HepG2 (cell line): Measurements from ENCODE around the gene DNAH9. TPM values are rescaled to one million over a fixed set of nuclear protein-coding genes. Genes with fewer than 3 reads are reported as not detected.

ENCODE experiments used
- ATAC-seq: fragments of 200-7000 bp; cut with Tn5 transposase; 3 replicates; pipeline ENCODE4 v1.9.1; 2020; ENCODE audit warnings: mild to moderate bottlenecking, moderate library complexity
- Bru-seq: library from RNA; stranded (reverse); fragments of 400-500 nt; gene quantifications from one replicate; lab custom pipeline; 2021; lab: Mats Ljungman, UMichigan
- BruChase-seq, 2 experiments: library from RNA; stranded (reverse); fragments of 400-500 nt; gene quantifications; one replicate each; lab custom pipeline; 2021; lab: Mats Ljungman, UMichigan
- BruUV-seq: library from RNA; stranded (reverse); fragments of 400-500 nt; replicated peaks from 2 replicates; lab custom pipeline; 2021; lab: Mats Ljungman, UMichigan
- CTCF ChIA-PET: fragments of 300-600 bp; formaldehyde crosslinking; extraction: SDS; loops from one replicate; lab custom pipeline; 2021; ENCODE audit warnings: low total read pairs, inconsistent platforms, low intra/inter-chr PET ratio; lab: Yijun Ruan, JAX
- POLR2A ChIA-PET: fragments of 350-600 bp; sonication (Branson Sonifier 250); formaldehyde crosslinking; loops from one replicate; lab custom pipeline; 2020; ENCODE audit warnings: antibody characterized with exemption, inconsistent platforms; lab: Yijun Ruan, JAX
- DNase-seq: peaks from one replicate; pipeline ENCODE4 v3.0.0-alpha.2; 2015; ENCODE audit warnings: low spot score
- FAIRE-seq: peaks from 3 replicates; lab custom pipeline; 2011; peaks lifted over from hg19 to GRCh38; lab: Jason Lieb, UNC
- H2AFZ ChIP-seq: one replicate; pipeline ENCODE4 v1.6.1; 2011; ENCODE audit warnings: low read length, inconsistent platforms
- H3K27ac ChIP-seq: fragments of 300-600 bp; 3 replicates; pipeline ENCODE4 v1.8.0; 2011; ENCODE audit warnings: mixed run types, mild to moderate bottlenecking, mixed read lengths, low read length, inconsistent platforms; ENCODE audit not compliant: insufficient read depth; ENCODE audit errors: extremely low read length
- H3K27me3 ChIP-seq, 2 experiments: fragments of 200-600 bp in 1 of 2; 2 replicates in 1 of 2; 3 replicates in 1 of 2; pipeline versions ENCODE4 v1.6.0 to v1.8.0; 2011; ENCODE audit warnings: low read length in 2 of 2, mild to moderate bottlenecking in 2 of 2, moderate library complexity in 2 of 2, inconsistent platforms in 1 of 2; ENCODE audit not compliant: insufficient read depth in 2 of 2, control insufficient read depth in 1 of 2
- H3K36me3 ChIP-seq, 2 experiments: fragments of 200-600 bp in 1 of 2; replicated peaks in 1 of 2; 2 replicates in 1 of 2; 3 replicates in 1 of 2; pipeline versions ENCODE4 v1.5.1 to v1.8.0; 2011; ENCODE audit warnings: low read length in 2 of 2, inconsistent platforms in 1 of 2; ENCODE audit not compliant: insufficient read depth in 2 of 2, control insufficient read depth in 1 of 2
- H3K4me1 ChIP-seq: 2 replicates; pipeline ENCODE4 v1.5.1; 2012; ENCODE audit warnings: low read length, inconsistent platforms; ENCODE audit not compliant: insufficient read depth
- H3K4me2 ChIP-seq: 2 replicates; pipeline ENCODE4 v1.6.0; 2011; ENCODE audit warnings: low read depth, low read length, inconsistent platforms
- H3K4me3 ChIP-seq, 3 experiments: fragments of 200-600 bp in 1 of 3; sonication (generic), shearing (Covaris generic) in 1 of 3; replicated peaks in 1 of 3; 2 replicates each; pipeline ENCODE4 v1.5.1; 2011 to 2016; ENCODE audit warnings: low read length in 3 of 3, inconsistent platforms in 2 of 3, low read depth in 2 of 3, mild to moderate bottlenecking in 2 of 3, control low read depth in 1 of 3, mixed read lengths in 1 of 3; ENCODE audit not compliant: insufficient read depth in 1 of 3
- H3K79me2 ChIP-seq: one replicate; pipeline ENCODE4 v1.6.1; 2011; ENCODE audit warnings: low read length, inconsistent platforms; ENCODE audit not compliant: insufficient read depth
- H3K9ac ChIP-seq: 2 replicates; pipeline ENCODE4 v1.6.0; 2011; ENCODE audit warnings: mild to moderate bottlenecking, low read depth, low read length, inconsistent platforms; ENCODE audit not compliant: insufficient read depth
- H3K9me3 ChIP-seq: 2 replicates; pipeline ENCODE4 v1.5.1; 2012; ENCODE audit warnings: mild to moderate bottlenecking, low read length
- H4K20me1 ChIP-seq: 2 replicates; pipeline ENCODE4 v1.6.0; 2011; ENCODE audit warnings: inconsistent platforms, mild to moderate bottlenecking, low read length, moderate library complexity; ENCODE audit not compliant: insufficient read depth
- ARID4A ChIP-seq: sonication (generic); formaldehyde crosslinking; IDR thresholded peaks from 2 replicates; pipeline ENCODE4 v1.5.0; 2020; ENCODE audit warnings: mild to moderate bottlenecking, missing genetic modification reagents, borderline replicate concordance
- HNRNPLL ChIP-seq: fragments of 200-400 bp; formaldehyde crosslinking; IDR thresholded peaks from 2 replicates; pipeline ENCODE4 v1.6.1; 2017; ENCODE audit warnings: mild to moderate bottlenecking, low read depth, low read length; ENCODE audit not compliant: poor library complexity, severe bottlenecking
- MXI1 ChIP-seq: IDR thresholded peaks from 3 replicates; pipeline ENCODE4 v1.6.1; 2012; ENCODE audit warnings: low read depth, low read length, inconsistent platforms, borderline replicate concordance
- PAWR ChIP-seq: sonication (generic); formaldehyde crosslinking; IDR thresholded peaks from 2 replicates; pipeline ENCODE4 v1.4.0; 2020; ENCODE audit warnings: missing genetic modification reagents, mild to moderate bottlenecking, borderline replicate concordance
- SAP130 ChIP-seq: IDR thresholded peaks from 2 replicates; pipeline ENCODE4 v1.6.1; 2016; ENCODE audit warnings: low read depth
- SIN3A ChIP-seq: IDR thresholded peaks from 2 replicates; pipeline ENCODE4 v1.6.1; 2011; ENCODE audit warnings: low read depth, mild to moderate bottlenecking, control low read depth, low read length, borderline replicate concordance
- UBTF ChIP-seq: sonication (generic); formaldehyde crosslinking; IDR thresholded peaks from 2 replicates; pipeline ENCODE4 v1.4.0; 2020; ENCODE audit warnings: mild to moderate bottlenecking, missing genetic modification reagents
- ZNF639 ChIP-seq: conservative IDR thresholded peaks from 2 replicates; pipeline ENCODE4 v1.6.1; 2018; ENCODE audit warnings: missing genetic modification reagents
- WGBS: methylation state at CpG from one replicate; pipeline ENCODE4 v1.1.6; 2017; ENCODE audit warnings: low lambda C conversion rate; 5-methylcytosine and 5-hydroxymethylcytosine counted together
- in situ Hi-C: cut with HindIII; loops from 2 replicates; pipeline ENCODE4 v1.10.0; 2017; ENCODE audit warnings: low pct_unique_long_range_greater_than_20kb; ENCODE audit not compliant: extremely low pct_ligation_motif_present
- intact Hi-C: fragments of 100-400 bp; cut with micrococcal nuclease; formaldehyde crosslinking; loops from one replicate; pipeline ENCODE4 v1.10.0; 2022; ENCODE audit not compliant: unreplicated experiment
- long read RNA-seq, 2 experiments: library from RNA in 1 of 2; library from polyadenylated mRNA in 1 of 2; stranded (forward) in 1 of 2; unstranded in 1 of 2; transcript quantifications; one replicate each; pipeline ENCODE4 v2.0.0, GENCODE V29; 2019 to 2022
- polyA minus RNA-seq, 3 experiments: library from RNA; depleted of rRNA, polyadenylated mRNA; stranded (reverse); fragments of >200 nt; gene quantifications; 2 replicates each; pipeline ENCODE4 v1.2.3, GENCODE V29; 2011; ENCODE audit warnings: low replicate concordance in 1 of 3
- polyA plus RNA-seq, 8 experiments: library from polyadenylated mRNA; depleted of rRNA in 3 of 8; stranded (reverse) in 7 of 8; unstranded in 1 of 8; fragments of >200 nt; fragmentation: Illumina TruSeq in 4 of 8; extraction: Trizol in 4 of 8; gene quantifications; 2 replicates each; pipeline versions ENCODE4 v1.2.1 to v1.2.3, GENCODE V29; 2011 to 2016; ENCODE audit warnings: low read depth in 4 of 8, missing spikeins in 1 of 8, mixed read lengths in 1 of 8; ENCODE audit not compliant: insufficient read depth in 1 of 8
- total RNA-seq, 5 experiments: library from RNA; depleted of rRNA; stranded (reverse); fragments of >200 nt; fragmentation: Illumina TruSeq; extraction: Trizol; gene quantifications; 2 replicates each; pipeline ENCODE4 v1.2.3, GENCODE V29; 2016; ENCODE audit warnings: low read depth in 1 of 5

Gene DNAH9
- total RNA-seq (2016; rRNA removed; fragmentation: Illumina TruSeq; extraction: Trizol) (not detected in 2 replicates), polyA plus RNA-seq (2011; rRNA removed) (not detected in 2 replicates), polyA minus RNA-seq (2011; rRNA and poly(A)+ RNA removed; ENCODE audit: low replicate concordance) (not detected in 2 replicates), Bru-seq, nascent RNA (percentile 1 among the genes with signal in this experiment), BruChase-seq, experiment 1, labeled RNA remaining after a 6-hour chase (percentile 1 among the genes with signal in this experiment), BruChase-seq, experiment 2, labeled RNA remaining after a 2-hour chase (percentile 1 among the genes with signal in this experiment)
- total RNA-seq (2016; cell fraction: cytosol; rRNA removed; fragmentation: Illumina TruSeq; extraction: Trizol; ENCODE audit: low read depth) = not detected in 2 replicates
- total RNA-seq (2016; cell fraction: insoluble cytoplasmic fraction; rRNA removed; fragmentation: Illumina TruSeq; extraction: Trizol) = not detected in 2 replicates
- total RNA-seq (2016; cell fraction: membrane; rRNA removed; fragmentation: Illumina TruSeq; extraction: Trizol) = not detected in 2 replicates
- not detected in 2 replicates for total RNA-seq (2016; cell fraction: nucleus; rRNA removed; fragmentation: Illumina TruSeq; extraction: Trizol)
- not detected in 2 replicates for polyA plus RNA-seq (2011; cell fraction: cytosol; rRNA removed)
- polyA plus RNA-seq (2011; cell fraction: nucleus; rRNA removed) = not detected in 2 replicates
- polyA plus RNA-seq (2012) = not detected in 2 replicates
- polyA plus RNA-seq (2016; cell fraction: cytosol; fragmentation: Illumina TruSeq; extraction: Trizol; ENCODE audit: low read depth) = not detected in 2 replicates
- not detected in 2 replicates for polyA plus RNA-seq (2016; cell fraction: insoluble cytoplasmic fraction; fragmentation: Illumina TruSeq; extraction: Trizol; ENCODE audit: low read depth)
- not detected in 2 replicates for polyA plus RNA-seq (2016; cell fraction: membrane; fragmentation: Illumina TruSeq; extraction: Trizol; ENCODE audit: low read depth)
- not detected in 2 replicates for polyA plus RNA-seq (2016; cell fraction: nucleus; fragmentation: Illumina TruSeq; extraction: Trizol; ENCODE audit: insufficient read depth, low read depth)
- not detected in 2 replicates for polyA minus RNA-seq (2011; cell fraction: cytosol; rRNA and poly(A)+ RNA removed)
- polyA minus RNA-seq (2011; cell fraction: nucleus; rRNA and poly(A)+ RNA removed) = not detected in 2 replicates
- long read RNA-seq, experiment 1 = 0 reads
- long read RNA-seq, experiment 2 = 0 reads

GRCh38 chr17:11598274-11599221, at the start of gene DNAH9:
TSS of gene DNAH9 (plus strand) at chr17:11598470. CDS start at chr17:11598499, 29 bp downstream.
- FAIRE-seq (no peak), DNase-seq (peak; percentile 66), ATAC-seq (peak; percentile 98)
- in situ Hi-C loops = no loop called here
- Histone ChIP-seq H3K27ac (no peak within 1 kb of the TSS), H3K4me1 (no peaks in the 10 kb centered on the region), H2AFZ (no peak within 1 kb of the TSS), H3K36me3 (no peaks in the 10 kb centered on the region), H3K9me3 (no peaks in the 10 kb centered on the region), H3K79me2 (no peaks in the 10 kb centered on the region), H3K4me2 (peak within 1 kb of the TSS; percentile 58), H3K9ac (no peak within 1 kb of the TSS), H3K4me3 (peak within 1 kb of the TSS in 2 of 3 experiments; percentile 36 to 52; a peak in 3 of 6 replicates), H4K20me1 (no peaks in the 10 kb centered on the region), H3K27me3 (peaks cover 0 to 15% of the 10 kb centered on the region in 2 experiments; a peak in 1 of 5 replicates)
- BruUV-seq = no TSS peak
- 36% methylated on average over 25 of the region's 84 CpGs for WGBS
- ChIA-PET CTCF (no interaction called here), POLR2A (no interaction called here)
- intact Hi-C loops = no loop called here
- peak; percentile 55 for TF ChIP-seq HNRNPLL
- no peak for TF ChIP-seq PAWR (CRISPR knock-in tag)
- peak; percentile 23; the same call in 1 of the 2 replicates for TF ChIP-seq UBTF
- peak; percentile 42; the same call in 1 of the 2 replicates for TF ChIP-seq ARID4A (CRISPR knock-in tag)
- 0 out of 2 replicates have a peak, but pooled peaks have one; percentile 40 for TF ChIP-seq SIN3A
- no peak for TF ChIP-seq ZNF639
- peak; percentile 25; the same call in 1 of the 3 replicates for TF ChIP-seq MXI1
- TF ChIP-seq SAP130 (CRISPR knock-in tag) = peak; percentile 52
